K562 (cell line): ENCODE measurements around the gene C1QTNF8. TPM values are rescaled to one million over a fixed set of nuclear protein-coding genes. Genes with fewer than 3 reads are reported as not detected.

Experiments used
- ATAC-seq: fragments of 200-7000 bp; cut with Tn5 transposase; 3 replicates; pipeline ENCODE4 v1.9.1; 2020; ENCODE audit warnings: moderate library complexity
- BruUV-seq: library from RNA; stranded (reverse); fragments of 400-500 nt; replicated peaks from 2 replicates; lab custom pipeline; 2021; lab: Mats Ljungman, UMichigan
- CTCF ChIA-PET: fragments of 300-600 bp; formaldehyde crosslinking; extraction: SDS; loops from one replicate; lab custom pipeline; 2021; ENCODE audit warnings: low intra/inter-chr PET ratio; lab: Yijun Ruan, JAX
- POLR2A ChIA-PET: fragments of 300-600, 350-650 bp; sonication (Branson Sonifier 250); formaldehyde crosslinking; extraction: SDS; loops from one replicate; lab custom pipeline; 2021; ENCODE audit warnings: antibody characterized with exemption, inconsistent platforms; lab: Yijun Ruan, JAX
- DNase-seq, 4 experiments: peaks; one replicate each; pipeline versions ENCODE4 v3.0.0 to v3.0.0-alpha.2; 2011 to 2018; ENCODE audit warnings: low spot score in 3 of 4, mixed read lengths in 3 of 4; ENCODE audit errors: extremely low read depth in 1 of 4
- FAIRE-seq: peaks from 2 replicates; lab custom pipeline; 2011; peaks lifted over from hg19 to GRCh38; lab: Jason Lieb, UNC
- H2AFZ ChIP-seq: 2 replicates; pipeline ENCODE4 v1.6.0; 2011; ENCODE audit warnings: low read depth, low read length, control low read depth, inconsistent platforms
- H3K27ac ChIP-seq: fragments of 200-600 bp; 3 replicates; pipeline ENCODE4 v1.8.0; 2011; ENCODE audit warnings: low read depth, mild to moderate bottlenecking, control low read depth, inconsistent platforms, low read length, moderate library complexity, mixed read lengths; ENCODE audit errors: extremely low read depth
- H3K27me3 ChIP-seq, 2 experiments: fragments of 300-600 bp in 1 of 2; 2 replicates in 1 of 2; 3 replicates in 1 of 2; pipeline versions ENCODE4 v1.6.0 to v1.8.0; 2011; ENCODE audit warnings: inconsistent platforms in 2 of 2, low read length in 2 of 2, mild to moderate bottlenecking in 1 of 2, mixed read lengths in 1 of 2, moderate library complexity in 1 of 2; ENCODE audit not compliant: control insufficient read depth in 2 of 2, insufficient read depth in 2 of 2
- H3K36me3 ChIP-seq: fragments of 300-600 bp; 3 replicates; pipeline ENCODE4 v1.8.0; 2011; ENCODE audit warnings: mild to moderate bottlenecking, low read length, inconsistent platforms; ENCODE audit not compliant: control insufficient read depth, insufficient read depth
- H3K4me1 ChIP-seq, 2 experiments: fragments of 200-600 bp in 1 of 2; replicated peaks in 1 of 2; 2 replicates in 1 of 2; 3 replicates in 1 of 2; pipeline versions ENCODE4 v1.5.1 to v1.8.0; 2011; ENCODE audit warnings: inconsistent platforms in 2 of 2, low read length in 2 of 2, mild to moderate bottlenecking in 1 of 2, mixed read lengths in 1 of 2, moderate library complexity in 1 of 2; ENCODE audit not compliant: control insufficient read depth in 2 of 2, insufficient read depth in 2 of 2
- H3K4me2 ChIP-seq: 2 replicates; pipeline ENCODE4 v1.6.1; 2011; ENCODE audit warnings: low read length, control low read depth, inconsistent platforms, mixed read lengths; ENCODE audit not compliant: insufficient read depth
- H3K4me3 ChIP-seq: fragments of 200-600 bp; sonication (generic), shearing (Covaris generic); 2 replicates; pipeline ENCODE4 v1.5.1; 2016; ENCODE audit warnings: control low read depth, inconsistent platforms
- H3K79me2 ChIP-seq: fragments of 200-600 bp; 3 replicates; pipeline ENCODE4 v1.8.0; 2011; ENCODE audit warnings: low read length, inconsistent platforms; ENCODE audit not compliant: control insufficient read depth, insufficient read depth
- H3K9ac ChIP-seq, 2 experiments: 2 replicates each; pipeline versions ENCODE4 v1.6.0 to v1.6.1; 2011; ENCODE audit warnings: low read depth in 2 of 2, low read length in 2 of 2, control low read depth in 1 of 2, inconsistent platforms in 1 of 2, mild to moderate bottlenecking in 1 of 2, mixed read lengths in 1 of 2; ENCODE audit not compliant: insufficient read depth in 1 of 2
- H3K9me1 ChIP-seq: one replicate; pipeline ENCODE4 v1.6.0; 2011; ENCODE audit warnings: inconsistent platforms, mild to moderate bottlenecking, low read length, moderate library complexity; ENCODE audit not compliant: control insufficient read depth, insufficient read depth
- H3K9me3 ChIP-seq: replicated peaks from 2 replicates; pipeline ENCODE4 v1.5.1; 2011; ENCODE audit warnings: low read depth, low read length, inconsistent platforms; ENCODE audit not compliant: control insufficient read depth, insufficient read depth
- H4K20me1 ChIP-seq: replicated peaks from 2 replicates; pipeline ENCODE4 v1.6.1; 2011; ENCODE audit warnings: low read length, inconsistent platforms, mixed read lengths; ENCODE audit not compliant: control insufficient read depth, insufficient read depth
- XRCC4 ChIP-seq: IDR thresholded peaks from one replicate; pipeline ENCODE4 v1.6.1; 2011; ENCODE audit not compliant: insufficient read depth, insufficient read length; ENCODE audit errors: extremely low read depth
- ZKSCAN1 ChIP-seq: fragments of 150-350 bp; IDR thresholded peaks from 2 replicates; pipeline ENCODE4 v1.6.1; 2016; ENCODE audit warnings: low read depth, low read length
- WGBS: fragments of 100-300 bp; shearing (Covaris generic); methylation state at CpG from one replicate; pipeline ENCODE4 v1.1.6; 2016; ENCODE audit warnings: low coverage, mixed read lengths; ENCODE audit not compliant: insufficient coverage; ENCODE audit errors: missing lambda C conversion rate; 5-methylcytosine and 5-hydroxymethylcytosine counted together
- in situ Hi-C: fragments of 300-500 bp; cut with MboI; formaldehyde crosslinking; loops from 4 replicates; pipeline ENCODE4 v1.15.0; 2018; ENCODE audit warnings: inconsistent platforms, mixed read lengths
- intact Hi-C: fragments of 100-400 bp; cut with micrococcal nuclease; formaldehyde crosslinking; loops from 2 replicates; pipeline ENCODE4 v1.14.2; 2022
- polyA plus RNA-seq, 8 experiments: library from polyadenylated mRNA; depleted of rRNA in 4 of 8; stranded (reverse) in 5 of 8; unstranded in 3 of 8; fragments of >200 nt; fragmentation: Nextera tagmentation in 2 of 8; fragmentation: Illumina TruSeq in 1 of 8; extraction: Ambion mirVana in 2 of 8; extraction: Trizol in 1 of 8; gene quantifications; 2 replicates each; pipeline versions ENCODE4 v1.2.1 to v1.2.3, GENCODE V29; 2011 to 2014; ENCODE audit warnings: inconsistent platforms in 1 of 8, missing spikeins in 1 of 8
- total RNA-seq, 7 experiments: library from RNA; depleted of rRNA in 6 of 7; stranded (reverse); fragments of >200 nt in 6 of 7; fragmentation: Illumina TruSeq in 2 of 7; extraction: Trizol in 2 of 7; gene quantifications; 2 replicates each; pipeline versions ENCODE4 v1.2.1 to v1.2.3, GENCODE V29; 2011 to 2021; ENCODE audit warnings: low replicate concordance in 1 of 7
- TF ChIP-seq, protein P1 (sequence below): sonication (generic); formaldehyde crosslinking; IDR thresholded peaks from 2 replicates; pipeline ENCODE4 v1.8.1; 2022; ENCODE audit warnings: missing genetic modification reagents

Gene C1QTNF8
- total and polyA plus RNA-seq, 9 of the 15 experiments (the other 6 are each of a cell fraction or from before 2014, with no cell fraction given) = not detected

DNA sequence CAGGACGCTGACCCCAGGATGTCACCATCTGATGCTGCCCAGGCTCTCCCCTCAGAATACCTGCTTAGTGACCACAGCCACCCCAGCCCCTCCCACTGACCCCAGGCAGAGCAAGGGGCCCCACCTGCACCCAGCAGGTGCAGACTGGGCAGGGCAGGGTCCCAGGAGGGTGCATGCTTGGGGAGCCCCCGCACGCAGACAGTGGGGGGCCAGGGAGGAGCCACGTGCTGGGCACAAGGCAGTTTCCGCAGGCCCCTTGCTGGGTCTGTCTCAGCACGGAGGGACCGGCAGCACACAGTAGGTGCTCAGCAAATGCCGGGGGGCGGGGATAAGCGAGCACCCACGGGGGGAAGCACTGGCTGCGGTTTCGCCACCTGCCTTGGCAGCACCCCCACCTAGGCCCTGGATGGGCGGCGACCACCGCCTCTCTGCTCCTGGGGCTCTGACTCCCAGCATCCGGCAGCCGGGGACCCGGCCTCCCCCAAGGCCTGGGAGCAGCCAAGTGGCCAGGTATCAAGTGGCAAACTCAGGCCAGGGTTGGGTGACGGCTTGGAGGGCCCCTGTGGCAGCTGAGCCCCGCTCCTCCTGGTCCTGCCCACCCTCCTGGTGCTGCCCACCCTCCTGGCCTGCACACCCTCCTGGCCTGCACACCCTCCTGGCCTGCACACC is 42.2 kb downstream of the C1QTNF8 start:
- Histone ChIP-seq H4K20me1 (no peaks in the 10 kb centered on the region), H3K4me3 (no peak overlapping the region), H3K4me1 (peaks cover 0 to 46% of the 10 kb centered on the region in 2 experiments; a peak in 2 of 5 replicates)
- no TSS peak for BruUV-seq
- CTCF ChIA-PET = no interaction called here
- POLR2A ChIA-PET = no interaction called here
- TF ChIP-seq XRCC4 (no peak), ZKSCAN1 (peak; percentile 88)
- TF ChIP-seq, protein P1, sequence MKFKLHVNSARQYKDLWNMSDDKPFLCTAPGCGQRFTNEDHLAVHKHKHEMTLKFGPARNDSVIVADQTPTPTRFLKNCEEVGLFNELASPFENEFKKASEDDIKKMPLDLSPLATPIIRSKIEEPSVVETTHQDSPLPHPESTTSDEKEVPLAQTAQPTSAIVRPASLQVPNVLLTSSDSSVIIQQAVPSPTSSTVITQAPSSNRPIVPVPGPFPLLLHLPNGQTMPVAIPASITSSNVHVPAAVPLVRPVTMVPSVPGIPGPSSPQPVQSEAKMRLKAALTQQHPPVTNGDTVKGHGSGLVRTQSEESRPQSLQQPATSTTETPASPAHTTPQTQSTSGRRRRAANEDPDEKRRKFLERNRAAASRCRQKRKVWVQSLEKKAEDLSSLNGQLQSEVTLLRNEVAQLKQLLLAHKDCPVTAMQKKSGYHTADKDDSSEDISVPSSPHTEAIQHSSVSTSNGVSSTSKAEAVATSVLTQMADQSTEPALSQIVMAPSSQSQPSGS (CRISPR knock-in tag) = no peak
- TF ChIP-seq, all 486 proteins: peak for 1
- no peak overlapping the region for H3K27ac ChIP-seq
- no peak overlapping the region for H2AFZ ChIP-seq
- in situ Hi-C loops = loop anchor here (10.0 kb wide), 1 partner anchor 339 kb away; the partner anchor contains the start of gene METRN
- H3K27me3 ChIP-seq = peaks cover 12 to 34% of the 10 kb centered on the region in 2 experiments; a peak in 3 of 5 replicates
- H3K79me2 ChIP-seq = no peaks in the 10 kb centered on the region
- no peaks in the 10 kb centered on the region for H3K36me3 ChIP-seq
- DNase-seq (no peak), FAIRE-seq (no peak), ATAC-seq (no peak)
- H3K4me2 ChIP-seq = no peak overlapping the region
- no peaks in the 10 kb centered on the region for H3K9me3 ChIP-seq
- intact Hi-C loops = loop anchor here (2.0 kb wide), 1 partner anchor 241 kb away; no protein-coding TSS in a partner anchor
- H3K9me1 ChIP-seq = no peaks in the 10 kb centered on the region
- 10% methylated on average over 11 of the region's 21 CpGs for WGBS
- no peak overlapping the region for H3K9ac ChIP-seq
